HepG2 (cell line): Measurements from ENCODE around the gene ANKRD17. TPM values are rescaled to one million over a fixed set of nuclear protein-coding genes. Genes with fewer than 3 reads are reported as not detected.

ENCODE experiments used
- ATAC-seq: fragments of 200-7000 bp; cut with Tn5 transposase; 3 replicates; pipeline ENCODE4 v1.9.1; 2020; ENCODE audit warnings: mild to moderate bottlenecking, moderate library complexity
- BruUV-seq: library from RNA; stranded (reverse); fragments of 400-500 nt; replicated peaks from 2 replicates; lab custom pipeline; 2021; lab: Mats Ljungman, UMichigan
- CTCF ChIA-PET: fragments of 300-600 bp; formaldehyde crosslinking; extraction: SDS; loops from one replicate; lab custom pipeline; 2021; ENCODE audit warnings: low total read pairs, inconsistent platforms, low intra/inter-chr PET ratio; lab: Yijun Ruan, JAX
- POLR2A ChIA-PET: fragments of 350-600 bp; sonication (Branson Sonifier 250); formaldehyde crosslinking; loops from one replicate; lab custom pipeline; 2020; ENCODE audit warnings: antibody characterized with exemption, inconsistent platforms; lab: Yijun Ruan, JAX
- DNase-seq: peaks from one replicate; pipeline ENCODE4 v3.0.0-alpha.2; 2015; ENCODE audit warnings: low spot score
- FAIRE-seq: peaks from 3 replicates; lab custom pipeline; 2011; peaks lifted over from hg19 to GRCh38; lab: Jason Lieb, UNC
- H2AFZ ChIP-seq: one replicate; pipeline ENCODE4 v1.6.1; 2011; ENCODE audit warnings: low read length, inconsistent platforms
- H3K27ac ChIP-seq: fragments of 300-600 bp; 3 replicates; pipeline ENCODE4 v1.8.0; 2011; ENCODE audit warnings: mixed run types, mild to moderate bottlenecking, mixed read lengths, low read length, inconsistent platforms; ENCODE audit not compliant: insufficient read depth; ENCODE audit errors: extremely low read length
- H3K27me3 ChIP-seq, 2 experiments: fragments of 200-600 bp in 1 of 2; 2 replicates in 1 of 2; 3 replicates in 1 of 2; pipeline versions ENCODE4 v1.6.0 to v1.8.0; 2011; ENCODE audit warnings: low read length in 2 of 2, mild to moderate bottlenecking in 2 of 2, moderate library complexity in 2 of 2, inconsistent platforms in 1 of 2; ENCODE audit not compliant: insufficient read depth in 2 of 2, control insufficient read depth in 1 of 2
- H3K36me3 ChIP-seq, 2 experiments: fragments of 200-600 bp in 1 of 2; replicated peaks in 1 of 2; 2 replicates in 1 of 2; 3 replicates in 1 of 2; pipeline versions ENCODE4 v1.5.1 to v1.8.0; 2011; ENCODE audit warnings: low read length in 2 of 2, inconsistent platforms in 1 of 2; ENCODE audit not compliant: insufficient read depth in 2 of 2, control insufficient read depth in 1 of 2
- H3K4me1 ChIP-seq: 2 replicates; pipeline ENCODE4 v1.5.1; 2012; ENCODE audit warnings: low read length, inconsistent platforms; ENCODE audit not compliant: insufficient read depth
- H3K4me2 ChIP-seq: 2 replicates; pipeline ENCODE4 v1.6.0; 2011; ENCODE audit warnings: low read depth, low read length, inconsistent platforms
- H3K4me3 ChIP-seq, 3 experiments: fragments of 200-600 bp in 1 of 3; sonication (generic), shearing (Covaris generic) in 1 of 3; replicated peaks in 1 of 3; 2 replicates each; pipeline ENCODE4 v1.5.1; 2011 to 2016; ENCODE audit warnings: low read length in 3 of 3, inconsistent platforms in 2 of 3, low read depth in 2 of 3, mild to moderate bottlenecking in 2 of 3, control low read depth in 1 of 3, mixed read lengths in 1 of 3; ENCODE audit not compliant: insufficient read depth in 1 of 3
- H3K79me2 ChIP-seq: one replicate; pipeline ENCODE4 v1.6.1; 2011; ENCODE audit warnings: low read length, inconsistent platforms; ENCODE audit not compliant: insufficient read depth
- H3K9ac ChIP-seq: 2 replicates; pipeline ENCODE4 v1.6.0; 2011; ENCODE audit warnings: mild to moderate bottlenecking, low read depth, low read length, inconsistent platforms; ENCODE audit not compliant: insufficient read depth
- H3K9me3 ChIP-seq: 2 replicates; pipeline ENCODE4 v1.5.1; 2012; ENCODE audit warnings: mild to moderate bottlenecking, low read length
- H4K20me1 ChIP-seq: 2 replicates; pipeline ENCODE4 v1.6.0; 2011; ENCODE audit warnings: inconsistent platforms, mild to moderate bottlenecking, low read length, moderate library complexity; ENCODE audit not compliant: insufficient read depth
- ADNP ChIP-seq: sonication (generic); formaldehyde crosslinking; IDR thresholded peaks from 2 replicates; pipeline ENCODE4 v1.4.0; 2020; ENCODE audit warnings: missing genetic modification reagents
- GABPA ChIP-seq, 2 experiments: IDR thresholded peaks; 2 replicates each; pipeline ENCODE4 v1.6.1; 2011 to 2016; ENCODE audit warnings: low read depth in 2 of 2, low read length in 1 of 2, missing biosample characterization in 1 of 2, missing genetic modification characterization in 1 of 2
- GTF3A ChIP-seq: sonication (generic); formaldehyde crosslinking; conservative IDR thresholded peaks from 2 replicates; pipeline ENCODE4 v1.4.0; 2020; ENCODE audit warnings: mild to moderate bottlenecking, missing genetic modification reagents
- KLF11 ChIP-seq: IDR thresholded peaks from 2 replicates; pipeline ENCODE4 v1.6.1; 2016; ENCODE audit warnings: missing compliant biosample characterization
- KMT2B ChIP-seq: IDR thresholded peaks from 2 replicates; pipeline ENCODE4 v1.6.1; 2016; ENCODE audit warnings: missing genetic modification reagents, missing compliant biosample characterization
- MAFG ChIP-seq: sonication (generic); formaldehyde crosslinking; IDR thresholded peaks from 2 replicates; pipeline ENCODE4 v1.5.1; 2020; ENCODE audit warnings: mild to moderate bottlenecking, missing genetic modification reagents
- RCOR2 ChIP-seq: IDR thresholded peaks from 2 replicates; pipeline ENCODE4 v1.6.1; 2016; ENCODE audit warnings: missing biosample characterization, missing genetic modification reagents
- SKI ChIP-seq: fragments of 450-650 bp; IDR thresholded peaks from one replicate; pipeline ENCODE4 v1.6.1; 2018; ENCODE audit warnings: mild to moderate bottlenecking; ENCODE audit not compliant: partially characterized antibody
- STAG1 ChIP-seq: sonication (generic); formaldehyde crosslinking; IDR thresholded peaks from 2 replicates; pipeline ENCODE4 v1.4.0; 2020; ENCODE audit warnings: missing genetic modification reagents
- TAF15 ChIP-seq: fragments of 200-400 bp; formaldehyde crosslinking; IDR thresholded peaks from one replicate; pipeline ENCODE4 v1.6.1; 2018; ENCODE audit warnings: mild to moderate bottlenecking, low read depth, low read length; ENCODE audit not compliant: poor library complexity, severe bottlenecking
- TEAD3 ChIP-seq: optimal IDR thresholded peaks from 2 replicates; pipeline ENCODE3; 2016; ENCODE audit warnings: borderline replicate concordance
- TGIF2 ChIP-seq: IDR thresholded peaks from 2 replicates; pipeline ENCODE4 v1.6.1; 2016; ENCODE audit warnings: control low read depth, missing compliant biosample characterization
- ZC3H13 ChIP-seq: sonication (generic); formaldehyde crosslinking; IDR thresholded peaks from 2 replicates; pipeline ENCODE4 v1.8.1; 2023; ENCODE audit warnings: mild to moderate bottlenecking, missing genetic modification reagents, moderate library complexity
- ZFP62 ChIP-seq: sonication (generic); formaldehyde crosslinking; IDR thresholded peaks from 2 replicates; pipeline ENCODE4 v1.4.0; 2020; ENCODE audit warnings: missing genetic modification reagents
- ZMYM2 ChIP-seq: sonication (generic); formaldehyde crosslinking; IDR thresholded peaks from 2 replicates; pipeline ENCODE4 v1.8.0; 2022; ENCODE audit warnings: mild to moderate bottlenecking, missing genetic modification reagents
- ZNF562 ChIP-seq: sonication (generic); formaldehyde crosslinking; IDR thresholded peaks from 2 replicates; pipeline ENCODE4 v1.8.0; 2022; ENCODE audit warnings: missing genetic modification reagents, borderline replicate concordance
- ZNF563 ChIP-seq: sonication (generic); formaldehyde crosslinking; IDR thresholded peaks from 2 replicates; pipeline ENCODE4 v1.8.0; 2022; ENCODE audit warnings: mild to moderate bottlenecking, moderate library complexity, missing genetic modification reagents
- ZNF768 ChIP-seq: sonication (generic); formaldehyde crosslinking; IDR thresholded peaks from 2 replicates; pipeline ENCODE4 v1.4.0; 2020; ENCODE audit warnings: missing genetic modification reagents
- WGBS: methylation state at CpG from one replicate; pipeline ENCODE4 v1.1.6; 2017; ENCODE audit warnings: low lambda C conversion rate; 5-methylcytosine and 5-hydroxymethylcytosine counted together
- in situ Hi-C: cut with HindIII; loops from 2 replicates; pipeline ENCODE4 v1.10.0; 2017; ENCODE audit warnings: low pct_unique_long_range_greater_than_20kb; ENCODE audit not compliant: extremely low pct_ligation_motif_present
- intact Hi-C: fragments of 100-400 bp; cut with micrococcal nuclease; formaldehyde crosslinking; loops from one replicate; pipeline ENCODE4 v1.10.0; 2022; ENCODE audit not compliant: unreplicated experiment
- polyA plus RNA-seq, 8 experiments: library from polyadenylated mRNA; depleted of rRNA in 3 of 8; stranded (reverse) in 7 of 8; unstranded in 1 of 8; fragments of >200 nt; fragmentation: Illumina TruSeq in 4 of 8; extraction: Trizol in 4 of 8; gene quantifications; 2 replicates each; pipeline versions ENCODE4 v1.2.1 to v1.2.3, GENCODE V29; 2011 to 2016; ENCODE audit warnings: low read depth in 4 of 8, missing spikeins in 1 of 8, mixed read lengths in 1 of 8; ENCODE audit not compliant: insufficient read depth in 1 of 8
- total RNA-seq, 5 experiments: library from RNA; depleted of rRNA; stranded (reverse); fragments of >200 nt; fragmentation: Illumina TruSeq; extraction: Trizol; gene quantifications; 2 replicates each; pipeline ENCODE4 v1.2.3, GENCODE V29; 2016; ENCODE audit warnings: low read depth in 1 of 5

ANKRD17 gene
- total and polyA plus RNA-seq, 2 of the 13 experiments (the other 11 are each of a cell fraction or from before 2014, with no cell fraction given), result 55.7 to 61.1 TPM

- Histone ChIP-seq H3K9ac (no peak overlapping the region), H3K79me2 (no peaks in the 10 kb centered on the region), H3K4me1 (peaks cover 14% of the 10 kb centered on the region), H3K4me2 (no peak overlapping the region), H2AFZ (no peak overlapping the region), H3K36me3 (no peaks in the 10 kb centered on the region), H3K27ac (no peak overlapping the region), H3K9me3 (no peaks in the 10 kb centered on the region), H3K27me3 (no peaks in the 10 kb centered on the region), H3K4me3 (no peak overlapping the region), H4K20me1 (no peaks in the 10 kb centered on the region)
- ChIA-PET POLR2A (no interaction called here), CTCF (no interaction called here)
- TF ChIP-seq KLF11 (CRISPR knock-in tag) (no peak), KMT2B (CRISPR knock-in tag) (no peak), ZNF563 (no peak), ZNF562 (CRISPR knock-in tag) (no peak), ZFP62 (CRISPR knock-in tag) (no peak), ADNP (CRISPR knock-in tag) (no peak), MAFG (CRISPR knock-in tag) (no peak), ZC3H13 (no peak), TEAD3 (CRISPR knock-in tag) (no peak), RCOR2 (no peak), STAG1 (no peak), ZMYM2 (no peak), GABPA (IDR thresholded peaks at IDR 0.05; ENCODE audit: low read depth, low read length) (no peak), GABPA (CRISPR knock-in tag; IDR thresholded peaks at IDR 0.05; ENCODE audit: low read depth) (no peak), TAF15 (no peak), GTF3A (CRISPR knock-in tag) (no peak), ZNF768 (CRISPR knock-in tag) (no peak), SKI (no peak), TGIF2 (CRISPR knock-in tag) (no peak)
- DNase-seq, result no peak
- intact Hi-C loops (no loop called here), in situ Hi-C loops (no loop called here)
- 93% methylated on average over 3 of the region's 5 CpGs for WGBS
- no TSS peak for BruUV-seq
- ATAC-seq, result no peak
- FAIRE-seq, result no peak
Measured at GRCh38 chr4:73281982-73282381, 23.4 kb upstream of the ANKRD17 start.
